ENCODE results near the gene TAS2R30. TPM values are rescaled to one million over a fixed set of nuclear protein-coding genes. Genes with fewer than 3 reads are reported as not detected.

The TAS2R30 gene, protein sequence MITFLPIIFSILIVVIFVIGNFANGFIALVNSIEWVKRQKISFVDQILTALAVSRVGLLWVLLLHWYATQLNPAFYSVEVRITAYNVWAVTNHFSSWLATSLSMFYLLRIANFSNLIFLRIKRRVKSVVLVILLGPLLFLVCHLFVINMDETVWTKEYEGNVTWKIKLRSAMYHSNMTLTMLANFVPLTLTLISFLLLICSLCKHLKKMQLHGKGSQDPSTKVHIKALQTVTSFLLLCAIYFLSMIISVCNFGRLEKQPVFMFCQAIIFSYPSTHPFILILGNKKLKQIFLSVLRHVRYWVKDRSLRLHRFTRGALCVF
- total RNA-seq, result 10 to 100 TPM; 10.4 to 26.2 (median 17.9) TPM

DNA sequence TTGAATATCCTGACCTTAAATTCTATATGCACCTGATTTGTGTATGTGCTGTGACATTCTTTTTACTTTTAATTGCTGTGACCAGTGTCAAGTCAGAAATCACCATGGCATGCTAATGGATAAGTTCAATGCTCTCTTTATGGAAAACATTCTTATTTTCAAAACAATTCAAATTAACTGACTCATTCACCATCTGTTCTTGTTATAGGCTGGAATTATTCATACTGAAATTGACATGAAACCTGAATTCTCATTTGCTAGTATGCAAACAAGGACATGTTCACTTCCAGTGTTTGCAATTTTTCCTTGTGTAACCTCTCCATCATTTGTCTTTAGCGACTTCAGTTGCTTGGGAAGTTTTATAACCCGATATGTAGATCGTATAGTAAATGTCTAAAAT is at the start of gene TAS2R30:
TAS2R30 (minus strand) TSS at position 340 of the 400 bp plus-strand sequence. CDS start 400 bp downstream, outside the sequence.
- no peak for DNase-seq
- Histone ChIP-seq H3K4me1 (no peaks in the 10 kb centered on the region), H3K27ac (no peak within 1 kb of the TSS), H3K9me3 (no peaks in the 10 kb centered on the region), H3K4me3 (replicated peaks in 1 of 3) (no peak within 1 kb of the TSS), H3K36me3 (no peaks in the 10 kb centered on the region), H3K27me3 (no peaks in the 10 kb centered on the region)
- intact Hi-C loops (cut with DNase I), result no loop called here
- no peak for TF ChIP-seq POLR2A (IDR thresholded peaks at IDR 0.05)
- TF ChIP-seq, protein P1, sequence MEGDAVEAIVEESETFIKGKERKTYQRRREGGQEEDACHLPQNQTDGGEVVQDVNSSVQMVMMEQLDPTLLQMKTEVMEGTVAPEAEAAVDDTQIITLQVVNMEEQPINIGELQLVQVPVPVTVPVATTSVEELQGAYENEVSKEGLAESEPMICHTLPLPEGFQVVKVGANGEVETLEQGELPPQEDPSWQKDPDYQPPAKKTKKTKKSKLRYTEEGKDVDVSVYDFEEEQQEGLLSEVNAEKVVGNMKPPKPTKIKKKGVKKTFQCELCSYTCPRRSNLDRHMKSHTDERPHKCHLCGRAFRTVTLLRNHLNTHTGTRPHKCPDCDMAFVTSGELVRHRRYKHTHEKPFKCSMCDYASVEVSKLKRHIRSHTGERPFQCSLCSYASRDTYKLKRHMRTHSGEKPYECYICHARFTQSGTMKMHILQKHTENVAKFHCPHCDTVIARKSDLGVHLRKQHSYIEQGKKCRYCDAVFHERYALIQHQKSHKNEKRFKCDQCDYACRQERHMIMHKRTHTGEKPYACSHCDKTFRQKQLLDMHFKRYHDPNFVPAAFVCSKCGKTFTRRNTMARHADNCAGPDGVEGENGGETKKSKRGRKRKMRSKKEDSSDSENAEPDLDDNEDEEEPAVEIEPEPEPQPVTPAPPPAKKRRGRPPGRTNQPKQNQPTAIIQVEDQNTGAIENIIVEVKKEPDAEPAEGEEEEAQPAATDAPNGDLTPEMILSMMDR (IDR thresholded peaks at IDR 0.05), result no peak
- 81 to 95% methylated on average over 3 of the region's 3 CpGs for WGBS, 2 donors

DNA sequence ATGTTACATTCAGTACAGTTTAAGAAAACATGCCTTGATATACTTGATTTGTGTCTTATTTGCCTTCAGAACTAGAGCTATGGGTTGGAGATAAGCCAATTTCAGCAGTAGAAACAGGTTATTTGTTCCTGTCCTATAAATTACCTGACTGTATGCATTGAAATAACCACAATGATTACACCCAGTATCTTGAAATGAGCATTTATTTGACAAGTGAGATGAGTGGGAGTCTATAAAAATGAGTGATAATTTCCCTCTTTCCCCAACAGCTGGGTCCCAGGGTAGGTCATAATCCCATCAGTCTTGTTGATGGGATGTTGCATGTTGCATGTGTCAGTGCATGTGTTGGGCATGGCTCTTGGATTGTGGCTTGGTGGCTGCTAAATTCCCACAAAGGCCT is 48.6 kb upstream of the TAS2R30 start:
- H3K27ac ChIP-seq, result no peak overlapping the region
- intact Hi-C loops (cut with DNase I), result no loop called here
- TF ChIP-seq POLR2A (IDR thresholded peaks at IDR 0.05), result no peak
- TF ChIP-seq, protein P1 (IDR thresholded peaks at IDR 0.05), result no peak

DNA sequence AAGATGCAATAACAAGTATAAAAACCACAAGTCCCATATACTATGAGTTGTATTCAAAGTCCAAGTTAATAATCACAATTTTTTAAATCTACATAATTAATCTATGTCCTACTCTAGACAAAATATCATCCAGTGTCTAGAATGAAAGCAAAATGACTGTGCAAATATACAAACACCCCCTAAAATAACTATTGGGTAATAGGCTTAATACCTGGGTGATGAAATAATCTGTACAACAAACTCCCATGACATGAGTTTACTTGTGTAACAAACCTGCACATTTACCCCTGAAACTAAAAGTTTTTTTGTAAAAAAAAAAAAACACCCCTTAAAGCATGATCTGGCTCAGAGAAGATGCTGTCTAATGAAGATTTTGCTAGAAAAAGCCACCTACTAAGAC is 48.1 kb upstream of the TAS2R30 start:
- no peak overlapping the region for H3K4me3 ChIP-seq (replicated peaks in 1 of 3)
- no peak for TF ChIP-seq POLR2A (IDR thresholded peaks at IDR 0.05)
- TF ChIP-seq, protein P1 (IDR thresholded peaks at IDR 0.05), result no peak
- no peaks in the 10 kb centered on the region for H3K36me3 ChIP-seq
- no peaks in the 10 kb centered on the region for H3K27me3 ChIP-seq
- H3K4me1 ChIP-seq, result no peaks in the 10 kb centered on the region
- no peak overlapping the region for H3K27ac ChIP-seq
- DNase-seq, result no peak
- no peaks in the 10 kb centered on the region for H3K9me3 ChIP-seq
- intact Hi-C loops (cut with DNase I), result no loop called here

More for the DNA sequence above, 48.6 kb upstream of the TAS2R30 start:
- H3K9me3 ChIP-seq, result no peaks in the 10 kb centered on the region
- no peaks in the 10 kb centered on the region for H3K4me1 ChIP-seq
- H3K27me3 ChIP-seq, result no peaks in the 10 kb centered on the region
- H3K4me3 ChIP-seq (replicated peaks in 1 of 3), result no peak overlapping the region
- no peak for DNase-seq
- no peaks in the 10 kb centered on the region for H3K36me3 ChIP-seq

DNA sequence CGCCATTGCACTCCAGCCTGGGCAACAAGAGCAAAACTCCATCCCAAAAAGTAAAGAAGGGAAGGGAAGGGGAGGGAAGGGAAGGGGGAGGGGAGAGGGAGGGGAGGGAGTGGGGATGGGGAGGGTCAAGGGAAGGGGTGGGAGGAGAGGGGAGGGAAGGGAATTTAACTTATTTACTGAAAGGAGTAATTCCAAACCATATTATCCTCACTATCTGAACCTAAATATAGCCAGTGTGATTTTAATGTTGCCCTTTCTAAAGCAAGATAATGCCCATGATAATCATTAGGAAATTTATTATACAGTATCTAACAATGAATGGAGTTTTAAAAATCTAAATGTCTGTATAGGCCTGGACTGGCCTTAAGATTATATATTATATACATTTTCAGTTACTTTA is 43.8 kb upstream of the TAS2R30 start:
- TF ChIP-seq POLR2A (IDR thresholded peaks at IDR 0.05), result no peak
- TF ChIP-seq, protein P1 (IDR thresholded peaks at IDR 0.05), result no peak
- Histone ChIP-seq H3K36me3 (no peaks in the 10 kb centered on the region), H3K4me1 (no peaks in the 10 kb centered on the region), H3K27ac (no peak overlapping the region), H3K4me3 (replicated peaks in 1 of 3) (no peak overlapping the region), H3K27me3 (no peaks in the 10 kb centered on the region), H3K9me3 (no peaks in the 10 kb centered on the region)
- intact Hi-C loops (cut with DNase I), result no loop called here
- no peak for DNase-seq
- 100% methylated on average over 1 of the region's 1 CpG for WGBS, 2 donors

DNA sequence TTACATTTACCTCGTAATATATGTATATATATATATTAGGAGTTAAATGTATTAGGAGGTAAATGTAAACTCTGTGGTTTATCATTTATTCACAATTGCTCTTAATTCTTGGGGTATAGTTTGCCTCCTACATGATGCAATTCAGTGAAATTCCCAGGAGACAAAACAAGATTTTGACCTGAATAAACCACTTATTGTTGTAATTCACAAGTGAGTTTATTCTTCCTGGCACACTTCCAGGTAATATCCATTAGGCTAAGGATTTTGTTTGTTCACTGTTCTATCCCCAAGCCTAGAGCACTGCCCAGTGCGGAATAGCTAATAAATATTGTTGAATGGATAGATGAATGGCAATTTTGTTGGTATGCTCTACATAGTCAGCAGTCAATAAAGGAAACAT is 39.6 kb upstream of the TAS2R30 start:
- TF ChIP-seq, protein P1 (IDR thresholded peaks at IDR 0.05), result no peak
- TF ChIP-seq POLR2A (IDR thresholded peaks at IDR 0.05), result no peak
- intact Hi-C loops (cut with DNase I), result no loop called here
- Histone ChIP-seq H3K27ac (no peak overlapping the region), H3K27me3 (no peaks in the 10 kb centered on the region), H3K4me1 (peaks cover 14 to 19% of the 10 kb centered on the region in 2 donors), H3K36me3 (no peaks in the 10 kb centered on the region), H3K9me3 (no peaks in the 10 kb centered on the region), H3K4me3 (replicated peaks in 1 of 3) (no peak overlapping the region)
- no peak for DNase-seq
- 97 to 100% methylated on average over 2 of the region's 2 CpGs for WGBS, 2 donors
